ENCODE data around the gene NRXN3. TPM values are rescaled to one million over a fixed set of nuclear protein-coding genes. Genes with fewer than 3 reads are reported as not detected.
"Not testable (repeated sequence)": the region's sequence is repeated elsewhere in the genome, so short reads cannot be mapped to it uniquely, and the experiment has no call there.

NRXN3 gene
- total RNA-seq, 1 donor from 2014 or later = not detected

DNA sequence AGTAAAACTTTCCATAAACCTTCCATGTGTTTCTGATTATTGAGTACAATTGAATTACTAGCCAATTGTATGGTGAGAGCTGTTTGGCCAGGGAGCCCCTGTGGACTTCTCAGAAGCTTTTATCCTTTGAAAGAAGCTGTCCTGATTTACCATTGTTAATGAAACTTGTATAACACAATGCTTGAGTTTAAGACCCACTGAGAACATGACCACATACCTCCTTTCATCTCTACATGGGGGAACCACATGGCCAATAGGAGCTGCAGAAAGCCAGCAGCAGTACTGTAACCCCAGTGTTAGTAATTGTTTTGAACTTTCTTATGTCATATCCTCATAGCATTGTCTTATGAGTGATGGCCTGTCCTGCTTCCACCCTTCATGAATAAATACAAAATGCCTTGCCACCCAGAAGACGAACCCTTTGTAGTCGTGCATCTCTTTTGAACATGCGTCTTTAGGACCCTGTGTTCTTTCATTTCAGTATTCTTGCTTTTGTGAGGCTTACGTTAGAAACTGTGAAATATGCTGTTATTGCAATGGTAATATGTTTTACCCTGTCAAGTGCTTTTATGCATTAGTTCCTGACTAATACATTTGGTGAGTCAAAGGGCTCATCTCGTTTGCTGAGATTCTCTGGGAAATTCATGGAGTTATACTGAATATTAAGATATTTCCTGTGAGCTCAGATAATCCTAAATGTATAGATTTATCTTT lies 815.7 kb downstream of the NRXN3 start:
- intact Hi-C loops (cut with micrococcal nuclease) = no loop called here

- intact Hi-C loops (cut with micrococcal nuclease) = no loop called here
These were observed 816.8 kb downstream of the NRXN3 start for GRCh38 chr14:78986989-78987388.

GRCh38 chr14:78989221-78989620 lies 819.0 kb downstream of the NRXN3 start:
- intact Hi-C loops (cut with micrococcal nuclease) = no loop called here

- intact Hi-C loops (cut with micrococcal nuclease) = no loop called here
These were observed 822.7 kb downstream of the NRXN3 start for GRCh38 chr14:78992867-78993266.

GRCh38 chr14:78997811-78998210 lies 827.6 kb downstream of the NRXN3 start:
- intact Hi-C loops (cut with micrococcal nuclease) = no loop called here

DNA sequence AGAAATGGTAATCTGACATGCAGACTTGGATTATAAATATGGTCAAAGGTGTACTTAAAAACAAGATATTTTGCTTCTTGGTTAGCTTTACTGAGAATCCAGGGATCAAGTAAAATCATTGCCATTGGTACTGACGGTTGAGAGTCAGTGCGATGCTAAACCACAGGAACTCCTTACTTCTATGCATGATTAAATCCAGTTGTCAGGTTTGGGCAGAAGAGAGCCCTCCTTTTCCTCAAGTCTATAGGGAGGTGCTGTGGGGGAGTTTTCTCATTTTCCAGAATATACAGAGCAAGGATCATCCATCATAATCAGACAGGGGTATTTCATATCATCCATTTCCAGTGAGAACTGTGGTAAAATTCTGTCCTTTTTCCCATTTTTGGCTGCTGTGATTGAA lies 839.1 kb downstream of the NRXN3 start:
- intact Hi-C loops (cut with micrococcal nuclease) = no loop called here

DNA sequence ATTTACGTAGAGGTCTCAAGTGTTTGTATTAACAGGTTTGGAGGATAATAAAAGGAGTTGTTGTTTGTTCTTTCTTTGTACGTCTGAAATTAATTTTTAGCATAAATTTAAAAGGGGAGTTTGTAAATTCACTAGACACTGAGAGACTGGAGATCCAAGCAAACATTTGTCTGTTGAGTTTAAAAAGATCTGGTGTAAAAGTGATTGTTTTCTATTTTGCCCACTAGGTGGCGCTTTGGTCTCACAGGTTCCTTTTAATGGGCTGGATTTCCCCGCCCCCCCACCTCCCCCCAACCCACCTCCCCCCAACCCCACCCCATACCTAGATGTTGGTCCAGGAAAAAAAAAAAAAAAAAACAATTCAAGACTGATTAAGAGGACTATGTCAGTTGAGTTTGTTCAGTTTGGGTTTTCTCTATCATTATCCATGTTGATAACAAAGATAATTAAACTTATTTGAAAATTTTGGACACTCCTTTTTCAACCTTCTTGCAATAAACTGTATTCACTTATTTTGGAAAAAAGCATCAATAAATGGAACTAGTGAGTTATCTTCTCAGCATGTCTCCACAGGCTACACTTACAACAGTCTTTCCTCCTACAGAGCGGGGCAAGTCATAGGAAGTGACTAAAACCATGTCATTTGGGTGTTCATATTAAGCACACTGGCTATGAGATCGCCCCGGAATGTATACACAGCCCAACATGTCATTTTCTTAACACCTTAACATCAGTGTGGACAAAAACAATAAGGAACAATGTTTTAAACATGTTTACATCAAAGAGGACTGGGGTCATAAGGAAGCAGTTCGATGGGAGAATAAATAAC lies 841.1 kb downstream of the NRXN3 start:
- intact Hi-C loops (cut with micrococcal nuclease) = loop anchor here (1.0 kb wide), 1 partner anchor 1839 kb away; no protein-coding TSS in a partner anchor

DNA sequence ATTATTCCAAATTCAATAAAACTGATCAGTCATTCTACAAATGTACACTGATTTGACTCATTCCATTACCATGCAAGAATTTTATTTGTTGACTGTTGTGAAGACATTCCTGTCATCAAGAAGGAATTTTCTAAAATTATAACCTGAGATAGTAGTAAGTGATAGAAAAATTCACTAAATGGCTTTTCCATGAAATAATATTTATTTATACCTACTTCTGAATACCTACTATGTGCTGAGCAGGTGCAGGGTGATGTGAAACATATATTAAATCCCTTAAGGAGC lies 841.7 kb downstream of the NRXN3 start:
- intact Hi-C loops (cut with micrococcal nuclease) = loop anchor here (1.0 kb wide), 1 partner anchor 1838 kb away; no protein-coding TSS in a partner anchor

GRCh38 chr14:79016828-79017505 lies 846.8 kb downstream of the NRXN3 start:
- intact Hi-C loops (cut with micrococcal nuclease) = no loop called here

DNA sequence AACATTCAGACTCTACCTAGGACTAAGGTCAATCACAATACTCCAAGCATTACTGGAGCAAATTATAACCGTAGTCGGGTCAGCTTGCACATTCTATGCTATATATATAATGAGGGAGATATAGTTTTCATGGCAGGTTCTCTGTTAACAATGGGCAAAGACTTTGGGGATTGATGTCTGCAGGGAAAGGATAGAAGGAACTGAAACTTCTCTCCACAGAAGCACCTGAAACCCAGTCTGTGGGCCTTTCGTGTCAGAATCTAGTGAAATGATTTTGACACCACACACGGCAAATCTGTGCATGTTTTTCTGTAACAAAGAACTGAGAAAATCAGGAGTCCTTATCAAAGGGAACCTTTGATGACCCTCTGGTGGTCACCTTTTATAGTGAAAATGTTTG lies 847.4 kb downstream of the NRXN3 start:
- intact Hi-C loops (cut with micrococcal nuclease) = no loop called here

- intact Hi-C loops (cut with micrococcal nuclease) = no loop called here
These were observed 848.7 kb downstream of the NRXN3 start for GRCh38 chr14:79018836-79019235.

- intact Hi-C loops (cut with micrococcal nuclease) = not testable (repeated sequence)
These were observed 849.7 kb downstream of the NRXN3 start for GRCh38 chr14:79019898-79020297.

DNA sequence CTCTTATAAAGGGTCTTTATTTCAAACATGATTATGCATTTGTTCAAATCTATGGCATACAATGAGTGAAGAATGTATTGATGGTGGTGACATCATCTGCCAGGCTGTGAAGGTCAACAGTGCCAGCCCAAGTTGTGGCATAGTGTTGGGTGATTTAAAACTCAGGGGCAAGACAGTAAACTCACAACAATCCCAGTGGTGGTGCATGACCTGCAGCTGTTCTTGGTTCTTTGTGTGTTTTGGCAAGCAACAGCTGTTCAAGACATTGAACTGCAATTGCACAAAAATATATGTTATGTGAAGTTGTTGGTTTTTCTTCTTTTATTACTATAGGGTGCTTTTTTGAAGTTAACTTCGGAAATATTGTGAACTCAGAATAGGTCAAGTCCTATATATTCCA lies 851.6 kb downstream of the NRXN3 start:
- intact Hi-C loops (cut with micrococcal nuclease) = no loop called here

GRCh38 chr14:79027138-79027537 lies 857.0 kb downstream of the NRXN3 start:
- intact Hi-C loops (cut with micrococcal nuclease) = no loop called here

DNA sequence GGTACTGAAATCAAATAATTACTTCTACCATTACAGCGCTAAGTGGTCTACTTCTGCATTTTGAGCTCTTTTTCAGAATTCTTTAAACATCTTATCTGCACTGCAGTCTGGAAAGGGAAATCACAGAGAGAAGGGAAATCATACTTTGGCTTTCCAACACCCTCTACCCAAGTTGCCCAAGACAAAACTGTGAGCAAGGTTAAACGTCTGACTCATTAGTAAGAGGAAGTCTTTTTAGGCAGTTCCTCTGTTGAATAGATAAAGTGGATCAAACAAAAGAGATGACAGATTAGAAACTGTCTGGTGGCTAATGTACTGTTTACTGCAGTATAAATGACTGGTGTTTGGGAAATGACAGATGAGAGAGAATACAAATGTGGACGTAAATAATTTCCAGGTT lies 858.1 kb downstream of the NRXN3 start:
- intact Hi-C loops (cut with micrococcal nuclease) = no loop called here

- intact Hi-C loops (cut with micrococcal nuclease) = no loop called here
These were observed 866.3 kb downstream of the NRXN3 start for GRCh38 chr14:79036441-79036840.

- intact Hi-C loops (cut with micrococcal nuclease) = no loop called here
These were observed 866.9 kb downstream of the NRXN3 start for GRCh38 chr14:79037106-79037505.

- intact Hi-C loops (cut with micrococcal nuclease) = no loop called here
These were observed 867.4 kb downstream of the NRXN3 start for GRCh38 chr14:79037593-79037992.

DNA sequence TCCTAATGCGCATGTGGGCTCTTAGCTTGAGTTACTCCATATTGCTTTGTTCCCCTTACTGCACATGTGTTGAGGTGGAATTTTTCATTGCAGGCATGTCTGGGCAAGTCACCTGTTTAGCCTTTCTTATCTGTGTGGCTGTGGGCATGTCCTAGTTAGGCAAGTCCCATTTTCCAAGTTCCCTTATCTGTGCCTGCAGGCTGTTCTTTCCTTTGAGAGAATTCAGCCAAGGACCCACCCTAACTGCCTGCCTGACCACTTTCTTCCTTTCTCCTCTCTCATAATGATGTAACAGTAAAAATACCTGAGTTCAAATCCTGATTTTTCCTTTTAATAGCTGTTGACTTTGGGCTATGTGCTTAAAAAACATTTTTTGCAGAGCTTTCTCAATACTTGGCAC lies 870.6 kb downstream of the NRXN3 start:
- intact Hi-C loops (cut with micrococcal nuclease) = no loop called here

- intact Hi-C loops (cut with micrococcal nuclease) = no loop called here
These were observed 873.2 kb downstream of the NRXN3 start for GRCh38 chr14:79043194-79043889.

GRCh38 chr14:79044894-79045624 lies 874.9 kb downstream of the NRXN3 start:
- intact Hi-C loops (cut with micrococcal nuclease) = no loop called here

Data from T-helper 1 cell treated with Interleukin-12 subunit alpha and Interleukin-12 subunit beta and Interleukin-4 antibody, amounts not matched to agents 30 ng/mL and 1 ng/mL, for 36 hours (primary cell).